ACC112 (cell line): Measurements from ENCODE around the gene SCPEP1.

Source experiments
- H2AFZ ChIP-seq: fragments of 200-600 bp; sonication (generic); one replicate; pipeline ENCODE4 v1.6.0; 2017; ENCODE audit warnings: antibody characterized with exemption, low read length; ENCODE audit not compliant: unreplicated experiment
- H3K27ac ChIP-seq: fragments of 200-600 bp; sonication (generic); 2 replicates; pipeline ENCODE4 v1.5.1; 2014; ENCODE audit warnings: low read depth, mild to moderate bottlenecking, antibody characterized with exemption, low read length, moderate library complexity
- H3K27me3 ChIP-seq: fragments of 200-600 bp; sonication (generic); 2 replicates; pipeline ENCODE4 v1.6.1; 2014; ENCODE audit warnings: mild to moderate bottlenecking, antibody characterized with exemption, low read length, moderate library complexity, mixed read lengths; ENCODE audit not compliant: insufficient read depth
- H3K36me3 ChIP-seq: fragments of 200-600 bp; sonication (generic); 2 replicates; pipeline ENCODE4 v1.6.1; 2016; ENCODE audit warnings: mild to moderate bottlenecking, antibody characterized with exemption, low read length, moderate library complexity, mixed read lengths; ENCODE audit not compliant: insufficient read depth
- H3K4me1 ChIP-seq: fragments of 200-600 bp; sonication (generic); one replicate; pipeline ENCODE4 v1.6.1; 2016; ENCODE audit warnings: low read length, mixed read lengths; ENCODE audit not compliant: insufficient read depth, unreplicated experiment, control insufficient read depth
- H3K4me3 ChIP-seq: fragments of 200-600 bp; sonication (generic); 2 replicates; pipeline ENCODE4 v1.5.1; 2014; ENCODE audit warnings: mild to moderate bottlenecking, low read depth, low read length
- H3K79me2 ChIP-seq: fragments of 200-600 bp; sonication (generic); one replicate; pipeline ENCODE4 v1.6.0; 2016; ENCODE audit warnings: low read length; ENCODE audit not compliant: control insufficient read depth, unreplicated experiment, insufficient read depth

SCPEP1 gene

DNA sequence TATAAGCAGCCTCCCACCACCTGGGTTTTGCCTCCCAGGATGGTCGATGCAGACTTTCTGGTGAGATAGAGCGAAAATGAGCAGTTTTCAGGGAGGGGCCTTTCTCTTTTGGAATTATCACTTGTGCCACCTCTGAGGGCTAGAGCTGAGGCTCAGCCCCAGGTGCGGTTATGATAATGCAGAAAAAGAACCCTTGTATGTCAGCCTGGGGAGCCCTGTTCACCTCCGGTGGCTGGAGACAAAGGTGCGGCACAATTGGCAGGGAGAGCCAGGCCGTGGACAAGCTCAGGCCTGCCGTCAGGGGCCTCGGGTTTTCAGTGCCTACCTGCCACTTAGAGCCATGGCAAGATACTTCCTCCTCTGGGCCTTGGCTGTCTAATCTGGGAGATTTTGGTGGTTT, 4.4 kb downstream of the SCPEP1 start:
- H3K27ac ChIP-seq: no peak overlapping the region
- H3K79me2 ChIP-seq: peaks cover 9% of the 10 kb centered on the region
- no peaks in the 10 kb centered on the region for H3K27me3 ChIP-seq
- no peak overlapping the region for H3K4me3 ChIP-seq
- H3K36me3 ChIP-seq: no peaks in the 10 kb centered on the region
- peaks cover 7% of the 10 kb centered on the region for H3K4me1 ChIP-seq
- H2AFZ ChIP-seq: no peak overlapping the region

DNA sequence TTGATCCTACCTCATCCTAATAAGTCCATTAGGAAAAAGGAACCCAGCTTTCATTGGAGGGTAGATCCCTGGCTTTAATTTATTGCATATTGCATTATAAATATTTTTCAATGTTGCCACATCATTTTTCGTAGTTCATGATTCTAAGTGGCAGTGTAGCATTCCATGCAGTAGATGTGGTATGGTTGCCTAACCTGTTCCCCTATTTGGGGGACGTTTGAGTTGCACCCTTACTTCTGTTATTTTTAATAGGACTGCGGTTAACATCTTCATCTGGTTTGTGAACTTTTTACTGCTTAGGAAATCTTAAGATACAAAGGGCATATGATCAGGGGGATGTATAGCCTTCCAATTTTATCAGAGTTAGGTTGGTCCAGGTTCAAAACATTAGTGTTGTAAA, 5.4 kb downstream of the SCPEP1 start:
- Histone ChIP-seq H2AFZ (no peak overlapping the region), H3K36me3 (peaks cover 8% of the 10 kb centered on the region; the same call in 1 of the 2 replicates), H3K4me3 (no peak overlapping the region), H3K27me3 (no peaks in the 10 kb centered on the region), H3K79me2 (peaks cover 7% of the 10 kb centered on the region), H3K27ac (no peak overlapping the region), H3K4me1 (peaks cover 7% of the 10 kb centered on the region)

DNA sequence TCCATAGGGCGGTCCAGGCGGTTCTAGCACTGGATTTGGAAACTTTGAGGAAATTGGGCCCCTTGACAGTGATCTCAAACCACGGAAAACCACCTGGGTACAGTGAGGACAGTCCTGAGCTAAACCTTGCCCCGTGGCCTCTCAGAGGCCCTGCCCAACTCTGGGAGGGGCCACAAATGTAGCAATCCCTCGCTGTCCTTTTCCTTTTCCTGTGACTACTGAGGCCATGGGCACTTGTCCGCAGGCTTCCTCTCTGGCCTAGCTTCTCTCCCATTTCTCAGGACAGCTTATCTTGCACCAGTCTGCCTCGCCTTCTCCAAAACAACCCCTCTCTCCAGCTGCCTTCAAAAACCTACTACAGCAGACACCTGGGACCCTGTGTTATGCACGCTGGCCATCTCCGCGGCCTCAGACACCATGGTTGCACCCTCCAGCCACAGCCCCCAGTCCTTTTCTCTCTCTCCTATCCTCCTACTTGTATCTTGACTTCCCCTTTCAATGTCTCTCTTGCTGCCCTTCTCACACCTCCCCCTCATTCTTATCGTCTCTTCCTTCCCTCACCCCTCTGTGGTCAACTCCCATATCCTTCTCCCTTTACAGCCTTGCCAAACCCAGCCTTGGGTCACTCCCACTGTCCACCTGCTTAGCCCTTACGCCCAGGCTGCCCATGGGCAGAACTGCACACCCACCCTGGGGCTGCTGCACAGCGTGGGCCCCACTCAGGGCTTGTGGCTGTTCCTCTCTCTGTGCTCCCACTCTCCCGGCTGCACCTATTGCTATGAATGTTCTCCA, 7.6 kb downstream of the SCPEP1 start:
- Histone ChIP-seq H3K4me1 (no peaks in the 10 kb centered on the region), H3K27ac (no peak overlapping the region), H3K79me2 (no peaks in the 10 kb centered on the region), H3K4me3 (no peak overlapping the region), H2AFZ (no peak overlapping the region), H3K27me3 (no peaks in the 10 kb centered on the region), H3K36me3 (peaks cover 8% of the 10 kb centered on the region; the same call in 1 of the 2 replicates)

DNA sequence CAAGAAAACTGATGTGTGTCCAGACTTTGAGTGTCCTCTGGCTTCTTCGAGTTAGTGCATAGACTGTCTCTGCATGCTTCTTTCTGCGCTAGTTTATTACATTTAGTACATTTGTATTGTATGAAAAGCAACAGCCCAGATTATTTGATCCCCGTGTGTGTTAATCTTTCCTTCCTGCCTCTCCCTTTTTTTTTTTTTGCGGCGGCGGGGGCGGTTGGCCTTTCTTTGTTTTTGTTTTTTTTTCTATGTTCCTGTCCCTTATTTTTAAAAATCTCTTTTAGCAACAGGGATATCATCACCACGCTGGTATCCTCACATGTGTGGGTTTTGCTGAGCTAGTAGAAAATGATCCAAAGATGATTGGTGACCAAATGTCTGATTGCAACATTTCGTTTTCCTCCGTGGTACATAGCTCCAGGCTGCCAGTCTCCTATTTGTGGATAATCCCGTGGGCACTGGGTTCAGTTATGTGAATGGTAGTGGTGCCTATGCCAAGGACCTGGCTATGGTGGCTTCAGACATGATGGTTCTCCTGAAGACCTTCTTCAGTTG, 9.4 kb downstream of the SCPEP1 start:
- Histone ChIP-seq H3K27me3 (no peaks in the 10 kb centered on the region), H3K27ac (no peak overlapping the region), H3K36me3 (peaks cover 8% of the 10 kb centered on the region; the same call in 1 of the 2 replicates), H3K79me2 (no peaks in the 10 kb centered on the region), H3K4me3 (no peak overlapping the region), H2AFZ (no peak overlapping the region), H3K4me1 (no peaks in the 10 kb centered on the region)

DNA sequence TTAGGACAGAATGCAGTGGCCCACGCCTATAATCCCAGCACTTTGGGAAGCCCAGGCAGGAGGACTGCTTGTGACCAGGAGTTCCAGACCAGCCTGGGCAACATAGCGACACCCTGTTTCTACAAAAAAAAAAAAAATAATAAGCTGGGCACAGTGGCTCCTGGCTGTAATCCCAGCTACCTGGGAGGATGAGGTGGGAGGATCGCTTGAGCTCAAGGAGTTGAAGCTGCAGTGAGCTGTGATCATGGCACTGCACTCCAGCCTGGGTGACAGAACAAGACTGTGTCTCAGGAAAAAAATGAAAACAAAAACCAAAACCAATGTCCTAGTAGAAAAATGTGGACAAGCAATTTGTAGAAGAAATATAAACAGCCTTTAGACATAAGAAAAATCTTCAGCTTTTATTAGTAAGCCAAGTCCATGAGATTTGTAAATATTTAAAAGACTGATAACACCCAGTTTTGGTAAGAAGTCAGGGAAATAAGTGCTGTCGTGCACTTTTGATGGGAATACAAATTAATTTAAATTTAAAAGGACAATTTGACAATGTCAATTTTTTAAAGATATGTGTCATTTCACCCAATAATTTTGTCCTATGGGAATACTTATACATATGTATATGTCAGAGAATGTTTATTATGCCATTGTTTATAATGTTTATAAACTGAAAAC, 11.1 kb downstream of the SCPEP1 start:
- peaks cover 8% of the 10 kb centered on the region; the same call in 1 of the 2 replicates for H3K36me3 ChIP-seq

DNA sequence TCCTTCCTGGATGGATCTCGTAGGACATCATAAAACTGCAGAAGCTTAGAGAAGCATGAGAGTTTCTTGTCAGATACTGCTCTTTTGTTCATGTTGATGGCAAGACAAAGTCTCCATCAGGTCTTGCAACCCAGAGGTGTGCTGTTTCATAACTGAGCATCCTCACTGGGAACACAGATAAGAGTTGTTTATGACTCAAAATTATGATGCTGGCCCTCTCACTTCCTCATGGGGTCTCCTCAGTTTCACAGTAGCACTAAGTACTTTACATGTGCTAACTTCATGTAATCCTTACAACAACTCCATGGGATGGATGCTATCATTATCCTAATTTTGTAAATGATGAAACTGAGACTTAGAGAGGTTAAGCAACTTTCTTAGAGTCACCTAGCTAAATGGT, 14.4 kb downstream of the SCPEP1 start:
- H3K27me3 ChIP-seq: no peaks in the 10 kb centered on the region
- no peaks in the 10 kb centered on the region for H3K79me2 ChIP-seq
- H3K4me1 ChIP-seq: no peaks in the 10 kb centered on the region
- no peak overlapping the region for H2AFZ ChIP-seq
- peaks cover 8% of the 10 kb centered on the region; the same call in 1 of the 2 replicates for H3K36me3 ChIP-seq
- no peak overlapping the region for H3K27ac ChIP-seq
- no peak overlapping the region for H3K4me3 ChIP-seq

More for the DNA sequence above, 11.1 kb downstream of the SCPEP1 start:
- H3K4me3 ChIP-seq: no peak overlapping the region
- H3K79me2 ChIP-seq: no peaks in the 10 kb centered on the region
- H3K4me1 ChIP-seq: no peaks in the 10 kb centered on the region
- H3K27me3 ChIP-seq: no peaks in the 10 kb centered on the region
- no peak overlapping the region for H3K27ac ChIP-seq
- H2AFZ ChIP-seq: no peak overlapping the region

DNA sequence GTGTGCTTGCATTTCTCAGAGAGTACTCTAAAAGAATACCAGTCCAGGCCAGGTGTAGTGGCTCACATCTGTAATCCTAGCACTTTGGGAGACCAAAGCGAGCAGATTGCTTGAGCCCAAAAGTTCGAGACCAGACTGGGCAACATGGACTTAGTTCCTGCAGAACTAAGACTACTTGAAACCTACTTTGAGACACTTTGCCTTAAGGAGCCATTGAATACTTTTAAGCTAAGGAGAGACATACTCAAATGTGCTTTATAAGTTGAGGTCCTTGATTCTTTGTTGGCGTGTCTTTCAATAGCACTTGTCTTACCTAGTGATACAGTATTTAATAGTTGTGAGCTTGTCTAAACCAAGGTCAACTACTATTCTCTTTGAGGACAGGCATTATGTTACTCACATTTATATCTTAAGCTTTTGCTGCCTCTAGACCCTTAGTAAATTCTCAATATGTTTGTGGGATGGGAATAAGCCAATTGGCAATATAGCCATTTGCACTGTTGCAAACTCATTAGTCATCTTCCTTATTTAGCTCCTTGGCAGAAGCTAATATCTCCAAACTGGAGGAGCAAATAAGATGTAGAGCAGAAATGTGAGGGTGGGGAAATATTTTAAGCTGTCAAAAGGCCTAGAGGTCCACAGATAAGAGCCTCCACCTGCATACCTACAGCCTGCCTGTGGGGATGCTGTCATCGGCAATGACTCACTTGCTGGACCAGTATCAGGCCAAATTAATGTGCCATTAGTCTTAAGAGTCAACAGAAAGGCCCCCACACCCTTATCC, 16.3 kb downstream of the SCPEP1 start:
- H3K36me3 ChIP-seq: no peaks in the 10 kb centered on the region
- no peak overlapping the region for H3K4me3 ChIP-seq

DNA sequence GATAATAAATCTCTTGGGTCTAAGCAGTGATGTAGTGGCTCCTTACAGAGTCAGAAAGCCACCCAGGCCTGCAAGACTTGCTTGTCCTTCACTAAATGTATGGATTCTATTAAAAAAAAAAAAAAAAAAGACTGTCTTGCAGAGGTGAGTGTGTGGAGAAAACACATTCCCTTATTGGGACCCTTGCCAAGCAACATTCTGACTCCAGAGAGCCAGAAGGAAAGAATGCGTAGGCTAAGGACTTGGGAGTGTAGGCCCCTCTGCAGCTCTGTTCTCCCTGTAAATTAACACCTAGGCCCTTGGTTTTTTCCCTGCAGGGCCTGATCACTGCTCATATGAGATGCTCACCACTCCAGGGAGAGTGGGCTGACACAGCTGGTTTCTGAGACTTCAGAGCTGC, 17.8 kb downstream of the SCPEP1 start:
- no peak overlapping the region for H2AFZ ChIP-seq
- no peaks in the 10 kb centered on the region for H3K36me3 ChIP-seq
- H3K4me1 ChIP-seq: no peaks in the 10 kb centered on the region
- H3K79me2 ChIP-seq: no peaks in the 10 kb centered on the region
- H3K4me3 ChIP-seq: no peak overlapping the region
- no peaks in the 10 kb centered on the region for H3K27me3 ChIP-seq
- H3K27ac ChIP-seq: no peak overlapping the region

More for the DNA sequence above, 16.3 kb downstream of the SCPEP1 start:
- Histone ChIP-seq H3K79me2 (no peaks in the 10 kb centered on the region), H2AFZ (no peak overlapping the region), H3K4me1 (no peaks in the 10 kb centered on the region), H3K27me3 (no peaks in the 10 kb centered on the region), H3K27ac (no peak overlapping the region)

DNA sequence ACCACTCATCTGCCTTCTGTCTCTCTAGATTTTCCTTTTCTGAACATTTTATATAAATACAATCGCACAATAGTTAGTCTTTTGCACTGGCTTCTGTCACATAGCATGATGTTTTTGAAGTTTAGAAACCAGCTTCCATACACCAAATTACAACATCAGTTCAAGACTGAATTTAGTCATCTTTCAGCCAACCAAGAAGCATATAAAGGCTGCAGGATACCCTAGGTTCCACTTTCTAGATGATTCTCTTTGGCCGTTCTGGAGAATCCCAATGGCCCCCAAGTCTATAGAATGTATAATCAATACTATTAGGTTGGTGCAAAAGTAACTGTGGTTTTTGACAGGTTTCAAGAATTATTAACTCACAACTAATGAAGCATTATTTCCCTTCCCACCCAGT, 19.4 kb downstream of the SCPEP1 start:
- Histone ChIP-seq H3K4me1 (no peaks in the 10 kb centered on the region), H3K79me2 (no peaks in the 10 kb centered on the region), H3K27ac (no peak overlapping the region), H2AFZ (no peak overlapping the region), H3K4me3 (no peak overlapping the region), H3K36me3 (0 out of 2 replicates have a peak, but pooled peaks cover 3% of the 10 kb centered on the region), H3K27me3 (no peaks in the 10 kb centered on the region)

DNA sequence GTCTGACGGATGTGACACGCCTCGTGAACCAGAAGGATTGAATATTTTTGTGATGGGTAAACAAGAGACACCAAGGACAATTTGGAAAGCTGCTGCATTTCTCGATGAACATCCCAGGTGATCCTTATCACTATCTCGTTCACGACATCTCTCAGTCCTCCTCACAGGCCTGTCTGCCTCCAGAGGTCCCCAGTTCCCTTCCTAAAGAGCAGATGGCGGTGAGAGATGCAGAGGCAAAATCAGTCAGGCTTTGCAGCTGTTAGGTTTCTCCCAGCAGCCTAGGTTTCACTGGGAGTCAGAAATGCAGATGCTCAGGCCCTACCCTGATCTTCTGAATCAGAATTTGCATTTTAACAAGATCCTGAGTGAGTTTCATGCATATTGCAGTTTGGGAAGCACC, 23.6 kb downstream of the SCPEP1 start:
- Histone ChIP-seq H3K79me2 (no peaks in the 10 kb centered on the region), H2AFZ (no peak overlapping the region), H3K4me3 (no peak overlapping the region), H3K36me3 (0 out of 2 replicates have a peak, but pooled peaks cover 3% of the 10 kb centered on the region), H3K27ac (no peak overlapping the region), H3K27me3 (no peaks in the 10 kb centered on the region), H3K4me1 (no peaks in the 10 kb centered on the region)
